TTC549 (cell line): Measurements from ENCODE around the gene TBPL1.

Experiments used
- FAIRE-seq: peaks from 2 replicates; lab custom pipeline; 2012; peaks lifted over from hg19 to GRCh38; lab: Jason Lieb, UNC

TBPL1 gene

GRCh38 chr6:134007077-134007476 is 54.1 kb downstream of the TBPL1 start:
- FAIRE-seq = no peak

GRCh38 chr6:134009876-134010275 is 56.9 kb downstream of the TBPL1 start:
- no peak for FAIRE-seq

- no peak for FAIRE-seq
Measured at GRCh38 chr6:134010400-134010799, 57.4 kb downstream of the TBPL1 start.

GRCh38 chr6:134010974-134011373 is 58.0 kb downstream of the TBPL1 start:
- no peak for FAIRE-seq

GRCh38 chr6:134014588-134015137 is 61.6 kb downstream of the TBPL1 start:
- FAIRE-seq = no peak

- FAIRE-seq = no peak
Measured at GRCh38 chr6:134015719-134016557, 62.9 kb downstream of the TBPL1 start.

- no peak for FAIRE-seq
Measured at GRCh38 chr6:134016558-134016814, 63.5 kb downstream of the TBPL1 start.

GRCh38 chr6:134020071-134020470 is 67.0 kb downstream of the TBPL1 start:
- no peak for FAIRE-seq

GRCh38 chr6:134020543-134020942 is 67.5 kb downstream of the TBPL1 start:
- FAIRE-seq = no peak

- no peak for FAIRE-seq
Measured at GRCh38 chr6:134020968-134021367, 67.9 kb downstream of the TBPL1 start.

GRCh38 chr6:134021396-134022122 is 68.5 kb downstream of the TBPL1 start:
- FAIRE-seq = no peak

GRCh38 chr6:134022650-134023049 is 69.6 kb downstream of the TBPL1 start:
- FAIRE-seq = no peak

- FAIRE-seq = no peak
Measured at GRCh38 chr6:134026597-134026996, 73.6 kb downstream of the TBPL1 start.

- no peak for FAIRE-seq
Measured at GRCh38 chr6:134028438-134028837, 75.4 kb downstream of the TBPL1 start.

GRCh38 chr6:134029495-134030455 is 76.8 kb downstream of the TBPL1 start:
- FAIRE-seq = no peak

- no peak for FAIRE-seq
Measured at GRCh38 chr6:134031696-134032255, 78.8 kb downstream of the TBPL1 start.

GRCh38 chr6:134034478-134034877 is 81.5 kb downstream of the TBPL1 start:
- no peak for FAIRE-seq

- no peak for FAIRE-seq
Measured at GRCh38 chr6:134034961-134035822, 82.2 kb downstream of the TBPL1 start.

- FAIRE-seq = no peak
Measured at GRCh38 chr6:134035823-134036296, 82.8 kb downstream of the TBPL1 start.

GRCh38 chr6:134039116-134039515 is 86.1 kb downstream of the TBPL1 start:
- no peak for FAIRE-seq
